ENCODE data around the gene SFTPD. TPM values are rescaled to one million over a fixed set of nuclear protein-coding genes. Genes with fewer than 3 reads are reported as not detected.

SFTPD gene
- total RNA-seq, 4 donors from 2014 or later: 0.58 to 0.97 TPM; not detected in 2

DNA sequence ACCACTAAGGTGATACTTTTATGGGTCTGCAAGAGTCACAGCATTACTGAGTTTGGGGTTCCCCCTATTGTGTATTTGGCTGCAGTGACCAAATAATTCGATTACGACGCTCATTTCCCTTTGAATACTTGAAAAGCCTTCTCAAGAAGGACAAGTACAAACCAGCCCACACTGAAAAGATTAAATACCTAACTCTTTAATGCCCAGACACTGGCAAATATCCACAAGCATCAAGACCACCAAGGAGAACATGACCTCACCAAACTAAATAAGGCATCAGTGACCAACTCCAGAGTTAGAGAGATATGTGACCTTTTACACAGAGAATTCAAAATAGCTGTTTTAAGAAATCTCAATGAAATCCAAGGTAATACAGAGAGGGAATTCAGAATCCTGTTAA, 31.8 kb upstream of the SFTPD start:
- Histone ChIP-seq H3K27me3 (no peaks in the 10 kb centered on the region), H3K4me1 (peaks cover 0 to 4% of the 10 kb centered on the region in 2 donors), H3K36me3 (no peaks in the 10 kb centered on the region), H3K4me3 (no peak overlapping the region), H3K27ac (no peak overlapping the region), H3K9me3 (no peaks in the 10 kb centered on the region)
- DNase-seq: no peak
- TF ChIP-seq, protein P1, sequence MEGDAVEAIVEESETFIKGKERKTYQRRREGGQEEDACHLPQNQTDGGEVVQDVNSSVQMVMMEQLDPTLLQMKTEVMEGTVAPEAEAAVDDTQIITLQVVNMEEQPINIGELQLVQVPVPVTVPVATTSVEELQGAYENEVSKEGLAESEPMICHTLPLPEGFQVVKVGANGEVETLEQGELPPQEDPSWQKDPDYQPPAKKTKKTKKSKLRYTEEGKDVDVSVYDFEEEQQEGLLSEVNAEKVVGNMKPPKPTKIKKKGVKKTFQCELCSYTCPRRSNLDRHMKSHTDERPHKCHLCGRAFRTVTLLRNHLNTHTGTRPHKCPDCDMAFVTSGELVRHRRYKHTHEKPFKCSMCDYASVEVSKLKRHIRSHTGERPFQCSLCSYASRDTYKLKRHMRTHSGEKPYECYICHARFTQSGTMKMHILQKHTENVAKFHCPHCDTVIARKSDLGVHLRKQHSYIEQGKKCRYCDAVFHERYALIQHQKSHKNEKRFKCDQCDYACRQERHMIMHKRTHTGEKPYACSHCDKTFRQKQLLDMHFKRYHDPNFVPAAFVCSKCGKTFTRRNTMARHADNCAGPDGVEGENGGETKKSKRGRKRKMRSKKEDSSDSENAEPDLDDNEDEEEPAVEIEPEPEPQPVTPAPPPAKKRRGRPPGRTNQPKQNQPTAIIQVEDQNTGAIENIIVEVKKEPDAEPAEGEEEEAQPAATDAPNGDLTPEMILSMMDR (IDR thresholded peaks at IDR 0.05): no peak
- no peak for TF ChIP-seq POLR2A (IDR thresholded peaks at IDR 0.05)
- intact Hi-C loops (cut with DNase I; ENCODE audit: low total_unique reads): no loop called here

DNA sequence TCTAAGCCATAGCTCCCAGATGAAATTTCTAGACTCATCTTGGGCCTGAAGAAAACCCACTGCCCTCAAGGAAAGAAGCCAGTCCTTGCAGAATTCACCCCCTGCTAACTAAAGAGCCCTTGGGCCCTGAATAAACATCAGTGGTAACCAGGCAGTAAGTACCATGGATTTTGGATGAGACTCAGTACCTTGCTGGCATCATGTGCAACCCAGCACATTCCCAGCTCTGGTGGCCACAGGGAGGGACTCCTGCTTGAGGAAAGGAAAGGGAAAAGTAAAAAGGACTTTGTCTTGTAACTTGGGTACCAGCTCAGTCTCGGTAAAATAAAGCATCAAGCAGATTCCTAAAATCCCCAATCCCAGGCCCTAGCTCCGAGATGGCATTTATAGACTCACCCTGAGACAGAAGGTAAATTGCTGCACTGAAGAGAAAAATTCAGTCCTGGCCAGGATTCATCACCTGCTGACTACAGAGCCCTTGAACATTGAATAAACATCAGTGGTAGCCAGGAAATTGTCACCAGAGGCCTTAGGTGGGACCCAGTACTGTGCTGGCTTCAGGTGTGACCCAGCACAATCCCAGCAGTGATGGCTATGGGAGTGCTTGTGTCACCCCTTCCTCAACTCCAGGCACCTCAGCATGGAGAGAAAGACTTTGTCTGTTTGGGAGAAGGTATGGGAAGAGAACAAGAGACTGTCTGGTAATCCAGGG, 31.2 kb upstream of the SFTPD start:
- H3K9me3 ChIP-seq: no peaks in the 10 kb centered on the region
- intact Hi-C loops (cut with DNase I; ENCODE audit: low total_unique reads): no loop called here
- no peak overlapping the region for H3K27ac ChIP-seq
- no peaks in the 10 kb centered on the region for H3K36me3 ChIP-seq
- H3K4me1 ChIP-seq: peaks cover 0 to 4% of the 10 kb centered on the region in 2 donors
- no peak for DNase-seq
- no peak overlapping the region for H3K4me3 ChIP-seq
- TF ChIP-seq, protein P1 (IDR thresholded peaks at IDR 0.05): no peak
- no peak for TF ChIP-seq POLR2A (IDR thresholded peaks at IDR 0.05)
- no peaks in the 10 kb centered on the region for H3K27me3 ChIP-seq

DNA sequence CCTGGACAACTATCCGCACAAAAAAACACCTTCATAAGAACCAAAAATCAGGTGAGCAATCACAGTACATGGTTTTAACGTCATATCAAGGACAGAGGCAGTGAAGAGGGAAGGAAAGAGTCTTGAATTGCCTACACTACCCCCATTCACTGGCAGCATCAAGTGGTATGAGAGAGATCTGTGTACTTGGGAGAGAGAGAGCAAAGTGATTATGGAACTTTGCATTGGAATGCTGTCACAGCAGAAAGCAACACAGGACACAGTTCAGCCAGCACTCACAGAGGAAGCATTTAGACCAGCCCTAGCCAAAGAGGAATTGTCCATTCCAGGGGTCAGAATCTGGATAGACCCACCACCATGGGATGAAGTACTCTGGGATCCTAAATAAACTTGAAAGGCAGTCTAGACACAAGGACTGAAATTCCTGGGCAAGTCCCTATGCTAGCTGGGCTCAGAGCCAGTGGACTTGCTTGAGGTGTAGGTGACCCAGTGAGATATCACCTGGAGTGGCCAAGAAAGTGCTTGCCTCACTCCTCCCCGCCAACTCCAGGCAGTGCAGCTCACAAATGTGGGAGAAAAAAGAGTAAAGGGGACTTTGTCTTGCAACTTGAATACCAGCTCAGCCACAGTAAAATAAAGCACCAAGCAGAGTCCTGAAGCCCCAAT, 30.5 kb upstream of the SFTPD start:
- Histone ChIP-seq H3K27me3 (no peaks in the 10 kb centered on the region), H3K36me3 (no peaks in the 10 kb centered on the region), H3K27ac (no peak overlapping the region), H3K4me3 (no peak overlapping the region), H3K4me1 (peaks cover 0 to 4% of the 10 kb centered on the region in 2 donors), H3K9me3 (no peaks in the 10 kb centered on the region)
- TF ChIP-seq, protein P1 (IDR thresholded peaks at IDR 0.05): no peak
- TF ChIP-seq POLR2A (IDR thresholded peaks at IDR 0.05): no peak
- DNase-seq: no peak
- intact Hi-C loops (cut with DNase I; ENCODE audit: low total_unique reads): no loop called here

DNA sequence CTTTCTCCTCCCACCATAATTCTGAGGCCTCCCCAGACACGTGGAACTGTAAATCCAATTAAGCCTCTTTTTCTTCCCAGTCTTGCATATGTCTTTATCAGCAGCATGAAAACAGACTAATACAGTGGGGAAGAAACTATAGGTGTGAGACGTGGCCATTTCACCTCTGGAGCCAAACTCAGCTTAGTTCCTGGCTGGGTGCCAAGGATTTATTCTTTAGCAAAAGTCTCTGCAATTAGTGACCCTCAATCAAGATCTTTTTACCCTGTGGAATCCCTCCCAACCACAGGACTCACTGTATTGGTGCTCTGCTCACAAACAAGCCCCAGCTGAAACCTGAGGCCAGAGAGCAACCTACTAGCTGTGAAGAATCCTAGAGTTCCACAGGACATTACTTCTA, 28.1 kb upstream of the SFTPD start:
- Histone ChIP-seq H3K27me3 (no peaks in the 10 kb centered on the region), H3K4me1 (no peaks in the 10 kb centered on the region), H3K27ac (no peak overlapping the region), H3K9me3 (no peaks in the 10 kb centered on the region), H3K4me3 (no peak overlapping the region), H3K36me3 (no peaks in the 10 kb centered on the region)
- no peak for DNase-seq
- intact Hi-C loops (cut with DNase I; ENCODE audit: low total_unique reads): no loop called here
- no peak for TF ChIP-seq POLR2A (IDR thresholded peaks at IDR 0.05)

DNA sequence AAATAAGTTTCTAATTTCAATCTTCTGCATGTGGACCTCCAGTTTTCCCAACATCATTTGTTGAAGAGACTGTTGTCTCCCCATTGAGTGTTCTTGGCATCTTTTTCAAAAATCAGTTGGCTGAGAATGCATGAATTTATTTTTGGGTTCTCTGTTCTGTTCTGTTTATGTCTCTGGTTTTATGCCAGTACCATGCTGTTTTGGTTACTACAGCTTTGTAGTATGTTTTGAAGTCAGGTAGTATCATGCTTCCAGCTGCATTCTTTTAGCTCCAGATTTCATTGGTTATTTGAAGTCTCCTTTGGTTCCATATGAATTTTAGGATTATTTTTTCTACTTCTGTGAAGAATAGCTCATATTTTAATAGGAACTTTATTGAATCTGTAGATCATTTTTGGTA, 21.2 kb upstream of the SFTPD start:
- Histone ChIP-seq H3K27ac (no peak overlapping the region), H3K4me3 (no peak overlapping the region), H3K27me3 (no peaks in the 10 kb centered on the region), H3K4me1 (no peaks in the 10 kb centered on the region), H3K36me3 (no peaks in the 10 kb centered on the region), H3K9me3 (no peaks in the 10 kb centered on the region)
- intact Hi-C loops (cut with DNase I; ENCODE audit: low total_unique reads): no loop called here
- TF ChIP-seq, protein P1 (IDR thresholded peaks at IDR 0.05): no peak
- DNase-seq: no peak
